NCI-H2107 treated with DMSO at 0.1 percent for 48 hours (cell line): ENCODE results near the gene ZNF335.

ENCODE experiments used
- DNase-seq: peaks from one replicate; lab custom pipeline; 2025; ENCODE audit not compliant: unreplicated experiment; lab: John Stamatoyannopoulos, UW

ZNF335 gene

GRCh38 chr20:45971675-45972499 is at the start of gene ZNF335:
Gene ZNF335, minus strand, starts transcription at chr20:45972203. Its CDS starts 793 bp downstream, at chr20:45971410.
- peak; percentile 73 for DNase-seq

- DNase-seq, result no peak
Measured at GRCh38 chr20:46020555-46020954, 48.6 kb upstream of the ZNF335 start.

- DNase-seq, result no peak
Measured at GRCh38 chr20:46018611-46019010, 46.6 kb upstream of the ZNF335 start.

- no peak for DNase-seq
Measured at GRCh38 chr20:46018112-46018511, 46.1 kb upstream of the ZNF335 start.

GRCh38 chr20:46017272-46017671 is 45.3 kb upstream of the ZNF335 start:
- no peak for DNase-seq

- no peak for DNase-seq
Measured at GRCh38 chr20:46014517-46015396, 42.8 kb upstream of the ZNF335 start.

- peak; percentile 6 for DNase-seq
Measured at GRCh38 chr20:46013829-46014516, 42.0 kb upstream of the ZNF335 start.

- no peak for DNase-seq
Measured at GRCh38 chr20:46013322-46013828, 41.4 kb upstream of the ZNF335 start.

GRCh38 chr20:46012921-46013320 is 40.9 kb upstream of the ZNF335 start:
- DNase-seq, result no peak

GRCh38 chr20:46011631-46012482 is 39.9 kb upstream of the ZNF335 start:
- DNase-seq, result no peak

- DNase-seq, result no peak
Measured at GRCh38 chr20:46010491-46011391, 38.7 kb upstream of the ZNF335 start.

GRCh38 chr20:46009816-46010215 is 37.8 kb upstream of the ZNF335 start:
- DNase-seq, result no peak

- DNase-seq, result no peak
Measured at GRCh38 chr20:46007671-46008070, 35.7 kb upstream of the ZNF335 start.

GRCh38 chr20:46006964-46007363 is 35.0 kb upstream of the ZNF335 start:
- DNase-seq, result no peak

- no peak for DNase-seq
Measured at GRCh38 chr20:46006022-46006705, 34.2 kb upstream of the ZNF335 start.

GRCh38 chr20:46004889-46005473 is 33.0 kb upstream of the ZNF335 start:
- DNase-seq, result no peak

GRCh38 chr20:46004187-46004586 is 32.2 kb upstream of the ZNF335 start:
- no peak for DNase-seq

- DNase-seq, result no peak
Measured at GRCh38 chr20:46002008-46002407, 30.0 kb upstream of the ZNF335 start.
